ENCODE data around the gene ELP4.

Gene ELP4

DNA sequence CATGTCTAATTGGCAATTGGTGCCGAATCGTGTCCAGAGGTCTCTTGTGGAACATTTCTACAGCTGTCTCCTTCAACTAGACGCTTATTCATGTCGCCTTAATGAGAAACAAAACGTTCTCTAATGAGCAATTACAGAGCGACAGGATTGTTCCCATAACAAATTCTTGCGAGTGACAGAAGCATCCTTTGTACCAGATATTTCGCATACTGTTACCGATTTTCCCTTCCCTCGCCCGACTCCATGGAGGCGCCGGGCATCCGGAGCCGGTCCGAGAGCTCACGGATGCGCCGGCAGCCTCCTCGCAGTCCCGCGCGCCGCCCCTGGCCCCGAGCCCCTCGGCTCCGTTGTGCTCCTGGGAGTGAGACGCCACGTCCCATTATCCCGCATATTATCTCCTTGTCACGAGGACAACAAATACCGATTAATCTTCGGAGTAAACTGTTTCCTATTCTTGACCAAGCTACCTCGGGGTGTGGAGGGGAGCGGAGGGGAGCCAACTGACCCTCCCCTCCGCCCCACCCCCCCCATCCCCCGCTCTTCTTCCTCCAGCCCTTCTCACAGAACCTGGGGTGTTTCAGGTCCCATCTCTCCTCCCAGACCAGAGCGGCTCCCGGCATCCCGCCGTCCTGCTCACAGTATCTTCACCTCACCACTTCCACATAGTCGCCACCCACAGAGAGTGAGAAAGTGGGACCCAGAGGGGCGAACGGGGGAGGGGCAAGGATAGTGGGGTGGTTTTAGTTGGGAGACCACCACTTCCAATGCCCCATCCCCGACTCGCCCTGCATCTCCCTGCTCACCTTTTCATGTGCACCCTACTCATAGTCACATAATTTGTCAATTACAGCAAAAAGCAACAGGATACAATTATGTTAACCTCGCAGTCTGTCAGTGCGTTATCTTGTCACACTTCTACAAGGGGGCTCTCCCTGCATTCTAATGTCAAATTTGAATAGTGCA lies 290.1 kb downstream of the ELP4 start:
- DNase-seq (ENCODE audit: low read depth in 2 of 2) = no peak

- DNase-seq (ENCODE audit: low read depth in 2 of 2) = no peak
These were observed 291.1 kb downstream of the ELP4 start for GRCh38 chr11:31800398-31801265.

GRCh38 chr11:31801298-31801702 lies 291.7 kb downstream of the ELP4 start:
- DNase-seq (ENCODE audit: low read depth in 2 of 2) = no peak

- no peak for DNase-seq (ENCODE audit: low read depth in 2 of 2)
These were observed 292.5 kb downstream of the ELP4 start for GRCh38 chr11:31802000-31802551.

DNA sequence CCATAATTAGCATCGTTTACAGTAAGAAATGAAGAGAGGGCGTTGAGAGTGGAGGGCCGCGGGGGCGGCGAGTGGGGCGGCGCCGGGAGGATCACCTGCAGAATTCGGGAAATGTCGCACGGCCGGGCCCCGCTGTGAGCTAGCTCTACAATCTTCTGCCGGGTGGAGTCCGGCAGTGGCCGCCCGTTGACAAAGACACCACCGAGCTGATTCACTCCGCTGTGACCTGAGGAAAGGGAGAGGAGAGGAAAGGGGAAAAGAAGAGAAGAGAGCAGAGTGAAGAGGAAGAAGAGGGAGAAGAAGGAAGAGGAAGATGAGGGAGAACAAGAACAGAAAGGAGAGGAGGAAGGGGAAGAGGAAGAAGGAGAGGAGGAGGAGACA lies 293.0 kb downstream of the ELP4 start:
- DNase-seq (ENCODE audit: low read depth in 2 of 2) = no peak

DNA sequence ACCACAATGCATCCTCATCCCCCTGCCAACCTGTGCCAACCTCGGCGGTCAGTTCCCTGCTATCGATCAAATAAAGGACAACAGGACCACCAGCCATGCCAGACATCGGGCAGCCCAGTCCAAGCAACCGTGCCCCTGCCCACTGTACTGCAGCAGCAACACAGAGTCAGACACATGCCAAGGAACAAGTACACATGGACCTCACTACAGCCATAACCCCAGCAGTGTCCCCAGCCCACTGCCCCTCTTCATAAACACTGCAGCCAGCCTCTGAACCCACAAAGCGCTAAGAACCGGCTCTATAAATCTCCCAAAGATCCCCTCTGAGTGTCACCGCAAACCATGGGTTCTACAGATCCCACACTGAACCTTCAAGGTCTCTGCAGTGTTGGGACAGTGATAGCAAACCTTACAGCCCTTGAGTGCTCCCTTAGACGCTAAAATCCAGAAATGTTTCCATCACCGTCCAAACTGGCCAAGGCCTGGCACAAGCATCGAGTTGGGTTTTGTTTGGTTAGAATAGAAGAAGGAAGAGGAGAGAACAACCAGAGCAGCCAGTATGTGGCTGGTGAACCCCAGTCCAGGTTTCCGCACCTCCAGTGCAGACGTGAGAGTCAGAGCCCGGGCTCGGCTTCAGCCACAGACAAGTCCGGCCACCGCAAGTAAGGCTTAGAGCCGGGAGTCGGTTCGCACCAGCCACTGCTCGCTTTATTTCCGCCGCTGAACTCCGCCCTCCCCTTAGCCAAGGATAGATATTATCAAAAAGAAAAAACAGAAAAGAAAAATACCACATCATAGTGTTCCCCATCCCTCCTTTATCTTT lies 293.6 kb downstream of the ELP4 start:
- DNase-seq (ENCODE audit: low read depth in 2 of 2) = no peak

DNA sequence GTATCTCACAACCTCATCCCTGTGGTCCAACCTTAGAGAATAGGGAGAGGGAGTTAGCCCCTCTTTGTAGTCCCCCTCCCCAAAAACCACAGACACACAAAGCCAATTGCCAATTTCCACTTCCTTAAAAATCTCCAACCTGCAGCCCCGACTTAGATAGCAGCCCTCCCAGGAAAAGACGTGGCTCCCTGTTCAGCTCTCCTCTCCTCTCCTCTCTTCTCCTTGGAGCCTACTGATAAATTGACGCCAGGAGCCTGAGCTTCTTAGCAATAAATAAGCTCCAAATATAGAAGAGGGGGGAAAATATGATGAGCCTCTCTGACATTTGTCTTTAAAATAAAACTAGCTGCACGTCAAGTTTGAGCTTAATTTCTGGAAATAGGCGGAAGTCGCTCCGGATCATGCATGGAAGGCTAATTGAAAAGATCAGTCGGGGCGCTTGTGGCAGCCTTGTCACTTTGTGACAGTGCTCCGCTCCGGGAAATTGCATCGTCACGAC lies 294.3 kb downstream of the ELP4 start:
- no peak for DNase-seq (ENCODE audit: low read depth in 2 of 2)

GRCh38 chr11:31804312-31805036 lies 294.9 kb downstream of the ELP4 start:
- DNase-seq (ENCODE audit: low read depth in 2 of 2) = no peak

DNA sequence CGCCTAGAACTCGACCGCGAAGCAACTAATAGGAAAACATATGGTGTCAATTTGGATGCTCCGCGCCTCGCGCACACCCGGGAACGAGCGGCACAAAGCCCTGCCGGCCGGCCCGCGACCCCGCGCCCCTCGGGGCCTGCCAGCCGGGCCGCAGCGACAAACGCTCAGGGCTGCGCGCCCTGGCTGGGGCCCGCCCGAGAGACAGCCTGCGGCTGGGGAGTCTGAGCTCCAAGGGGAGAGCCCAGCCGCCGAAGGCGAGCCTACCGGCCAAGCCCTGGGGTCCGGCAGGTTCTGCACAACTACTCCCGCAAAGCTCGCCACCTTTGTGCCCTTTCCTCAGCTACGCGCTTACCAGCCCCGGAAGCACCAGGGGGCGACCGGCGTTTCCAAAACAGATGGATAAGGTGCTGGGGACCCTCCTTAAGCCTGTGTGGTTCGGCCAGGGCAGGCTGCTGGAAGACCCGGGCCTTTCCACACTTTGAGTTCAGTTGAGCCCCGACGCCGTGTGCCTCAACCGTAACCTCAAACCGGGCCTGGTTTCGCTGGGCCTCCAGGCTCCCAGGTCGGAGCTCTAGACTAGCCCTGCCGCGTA lies 295.6 kb downstream of the ELP4 start:
- no peak for DNase-seq (ENCODE audit: low read depth in 2 of 2)

- no peak for DNase-seq (ENCODE audit: low read depth in 2 of 2)
These were observed 296.1 kb downstream of the ELP4 start for GRCh38 chr11:31805629-31806185.

DNA sequence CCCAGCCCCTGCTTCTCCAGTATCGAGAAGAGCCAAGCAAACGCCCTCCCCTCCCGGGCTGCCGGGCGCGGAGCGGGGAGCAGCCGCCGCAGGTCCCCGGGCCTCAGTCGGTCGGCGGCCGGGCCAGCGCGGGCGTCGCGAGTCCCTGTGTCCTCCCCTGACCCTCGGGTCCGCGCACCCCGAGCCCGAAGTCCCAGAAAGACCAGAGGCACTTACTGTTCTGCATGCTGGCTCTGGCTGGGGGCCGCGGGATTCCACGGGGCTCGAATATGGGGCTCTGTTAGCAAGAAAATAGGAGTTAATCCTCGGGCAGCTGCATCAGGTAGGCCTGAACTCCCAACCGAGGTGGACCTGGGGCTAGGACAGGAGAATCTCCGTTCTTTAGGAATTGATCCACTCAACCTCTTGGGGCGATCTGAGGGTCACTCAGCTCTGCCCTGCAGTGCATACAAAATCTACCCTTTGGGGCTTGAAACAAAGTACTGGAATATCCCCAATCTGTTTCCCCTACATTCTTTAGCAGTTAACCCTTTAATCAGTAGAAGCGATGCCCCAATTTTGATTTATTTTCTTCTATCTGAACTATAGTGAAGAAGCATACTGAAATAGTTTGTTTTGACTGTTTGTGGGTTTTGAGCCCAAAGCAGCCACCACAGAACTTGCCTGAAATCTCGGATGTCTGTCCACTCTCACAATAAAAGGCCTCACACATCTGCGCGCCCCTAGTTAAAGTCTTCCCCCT lies 296.8 kb downstream of the ELP4 start:
- DNase-seq (ENCODE audit: low read depth in 2 of 2) = no peak

DNA sequence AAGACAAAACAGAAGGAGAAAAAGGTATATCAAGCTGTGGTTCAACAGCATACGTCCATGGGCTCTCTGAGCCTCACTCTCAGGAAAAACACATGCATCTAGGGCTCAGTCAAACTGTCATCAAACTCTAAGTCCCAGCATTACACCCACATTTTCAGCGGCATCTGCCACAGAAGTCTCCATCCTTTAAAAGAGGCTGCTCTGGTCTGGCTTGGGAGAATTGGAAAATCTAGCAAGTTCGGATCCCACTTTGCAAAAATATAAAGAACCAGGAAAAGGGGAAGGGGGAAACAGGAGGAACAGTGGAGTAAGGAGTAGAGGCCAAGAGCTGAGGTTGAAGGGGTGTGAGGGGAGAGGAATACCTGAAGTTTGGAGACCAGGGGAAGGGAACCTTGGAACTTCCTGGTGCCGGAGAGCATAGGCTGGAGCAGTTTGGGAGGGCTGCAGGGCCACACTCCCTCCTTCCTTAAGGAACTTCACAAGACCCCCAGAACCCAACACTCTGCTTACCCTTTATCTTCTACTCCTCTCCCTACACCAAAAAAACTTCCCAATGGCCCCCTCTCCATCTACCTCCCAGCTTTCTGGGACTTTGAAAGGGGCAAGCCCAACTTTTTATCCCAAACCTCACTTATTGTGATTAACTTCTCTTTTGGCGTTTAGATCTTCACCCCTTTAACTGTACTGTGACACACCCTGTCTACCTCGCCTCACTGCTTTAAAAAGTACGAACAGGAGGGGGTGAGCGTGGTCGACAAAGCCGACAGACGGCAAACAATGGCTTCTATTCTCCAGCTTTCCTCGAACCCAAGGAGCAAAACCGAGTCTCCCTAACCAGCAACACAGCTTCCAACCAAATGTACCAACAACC lies 297.6 kb downstream of the ELP4 start:
- no peak for DNase-seq (ENCODE audit: low read depth in 2 of 2)

DNA sequence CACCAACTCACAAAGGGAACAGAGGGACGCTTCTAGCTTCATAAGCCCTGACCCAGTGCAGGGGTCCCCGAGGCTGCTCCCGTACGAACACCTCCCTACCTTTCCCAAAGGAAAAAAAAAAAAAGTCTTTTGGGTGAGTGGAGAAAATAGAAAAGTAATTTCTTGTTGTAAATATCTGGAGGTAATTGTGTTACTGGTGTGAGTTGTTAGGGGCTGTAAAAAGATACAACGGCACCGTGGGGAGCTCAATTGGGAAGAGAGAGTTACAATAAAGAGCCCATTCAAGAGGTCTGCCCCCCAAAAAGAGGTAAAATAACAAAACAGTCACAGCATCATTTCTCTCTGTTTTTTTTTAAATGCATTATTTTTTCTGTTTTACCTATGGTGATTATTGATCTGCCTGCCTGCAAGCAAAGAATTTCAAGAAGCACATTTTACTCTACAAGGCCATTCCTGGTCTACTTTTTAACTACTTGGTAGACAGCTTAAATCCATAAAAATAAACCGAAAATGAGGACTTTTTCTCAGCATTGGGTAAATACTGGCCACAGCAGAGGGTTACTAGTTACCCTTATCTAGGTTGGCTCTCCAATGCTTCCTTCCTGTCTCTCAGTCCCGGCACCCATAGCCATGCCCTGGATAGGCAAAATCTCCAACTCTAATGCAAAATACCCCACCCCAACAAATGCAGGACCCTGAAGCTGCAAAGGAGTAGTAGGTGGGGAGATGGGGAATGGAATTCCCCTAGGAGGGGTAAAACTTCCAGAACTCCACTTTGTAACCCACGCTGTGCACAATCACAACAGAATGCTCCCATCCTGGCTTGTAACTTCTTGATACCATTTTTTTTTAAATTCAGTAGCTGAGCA lies 298.5 kb downstream of the ELP4 start:
- DNase-seq (ENCODE audit: low read depth in 2 of 2) = no peak

- DNase-seq (ENCODE audit: low read depth in 2 of 2) = no peak
These were observed 299.4 kb downstream of the ELP4 start for GRCh38 chr11:31808721-31809540.

DNA sequence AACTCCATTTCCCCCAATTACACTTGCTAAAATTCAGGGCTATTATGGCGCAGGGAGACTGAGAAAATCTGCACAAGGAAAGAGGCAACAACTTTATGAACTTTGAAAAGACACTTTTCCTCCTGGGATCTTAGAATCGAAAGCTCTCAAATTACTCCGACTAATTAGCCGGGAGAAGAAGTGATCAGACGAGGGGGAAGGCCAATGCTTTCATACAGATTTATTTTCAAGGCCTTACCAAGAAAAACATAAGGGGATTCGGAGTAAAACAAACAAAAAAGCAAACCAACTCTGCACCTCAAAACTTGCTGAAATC lies 299.9 kb downstream of the ELP4 start:
- DNase-seq (ENCODE audit: low read depth in 2 of 2) = no peak
